Smooth muscle cell of trachea (primary cell): ENCODE data around the gene TNFSF10. TPM values are rescaled to one million over a fixed set of nuclear protein-coding genes. Genes with fewer than 3 reads are reported as not detected.

Experiments
- total RNA-seq: library from RNA; depleted of rRNA; stranded (reverse); fragments of >200 nt; gene quantifications from 2 replicates; pipeline ENCODE4 v1.2.1, GENCODE V29; 2014

The TNFSF10 gene
- total RNA-seq, result 5.1 and 9.7 TPM in 2 replicates

DNA sequence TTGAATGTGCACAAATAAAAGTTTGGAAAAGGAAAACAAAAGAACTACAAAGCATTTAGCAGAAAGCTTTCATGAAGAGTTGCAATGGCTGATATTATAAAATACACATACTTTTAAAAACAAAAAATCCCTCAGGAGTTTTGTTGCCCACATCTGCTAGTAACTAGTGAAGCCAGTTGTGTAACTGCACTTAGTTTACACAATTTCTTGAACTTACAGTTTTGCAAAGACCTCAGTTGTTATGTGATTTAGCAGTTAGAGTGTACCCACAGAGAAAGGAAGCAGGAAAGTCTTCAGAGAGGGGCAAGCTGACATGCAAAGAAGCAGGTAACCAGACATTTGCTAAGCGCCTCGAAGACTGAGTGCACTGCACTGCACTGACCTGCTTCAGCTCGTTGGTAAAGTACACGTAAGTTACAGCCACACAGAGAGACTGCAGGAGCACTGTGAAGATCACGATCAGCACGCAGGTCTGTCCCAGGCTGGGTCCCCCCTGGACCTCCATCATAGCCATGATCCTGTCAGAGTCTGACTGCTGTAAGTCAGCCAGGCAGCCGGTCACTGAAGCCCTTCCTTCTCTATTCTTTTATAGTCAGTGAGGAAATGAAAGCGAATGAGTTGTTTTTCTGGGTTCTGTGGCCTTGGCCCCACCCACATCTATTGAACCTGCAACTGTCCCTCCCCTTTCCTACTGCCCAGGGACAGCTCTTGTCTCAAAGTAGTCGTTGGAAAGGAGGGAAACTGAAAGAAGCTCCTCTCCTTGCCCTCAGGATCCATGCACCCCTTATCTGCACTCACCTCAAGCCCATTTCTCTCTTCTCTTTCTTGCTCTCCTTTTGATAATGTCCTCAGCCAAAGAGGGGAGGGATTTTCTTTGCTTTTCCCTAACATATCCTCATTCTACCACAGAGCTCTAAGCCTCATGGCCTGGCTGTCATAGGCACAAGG, at the start of gene TNFSF10:
Gene TNFSF10, minus strand, starts transcription at position 560 of the 948 bp plus-strand sequence. Its CDS starts 46 bp downstream, at position 514.

Other genes with a start within 250 kb of the TNFSF10 start
- not detected in 2 replicates for gene GHSR, start 75.0 kb downstream of the TNFSF10 start, total RNA-seq
- 11.6 and 14.4 TPM in 2 replicates for gene NCEH1, start 187.6 kb upstream of the TNFSF10 start, total RNA-seq
- gene ECT2, start 227.3 kb upstream of the TNFSF10 start, total RNA-seq, result 15.9 and 58.6 TPM in 2 replicates